Lower leg skin (tissue), 3 donors: ENCODE results near the gene ARMH1.

ENCODE experiments used
- CTCF ChIP-seq, 3 donors: fragments of 450-650 bp; IDR thresholded peaks; one replicate each; pipeline ENCODE4 v1.5.1; 2016; ENCODE audit warnings: antibody characterized with exemption in 3 of 3, mild to moderate bottlenecking in 3 of 3, moderate library complexity in 2 of 3
- POLR2A ChIP-seq, 2 donors: fragments of 450-650 bp; IDR thresholded peaks; one replicate each; pipeline ENCODE4 v1.6.1; 2016 to 2017; ENCODE audit warnings: antibody characterized with exemption in 2 of 2, mild to moderate bottlenecking in 1 of 2, moderate library complexity in 1 of 2

GRCh38 chr1:44659566-44659965 is 14.9 kb upstream of the ARMH1 start:
- TF ChIP-seq CTCF (IDR thresholded peaks at IDR 0.05), result no peak
- TF ChIP-seq POLR2A (IDR thresholded peaks at IDR 0.05), result no peak
